ENCODE data around the gene TGIF2.
A peak's percentile ranks its signal among the peaks of the same experiment; 100 is the strongest.
"Not testable (repeated sequence)": the region's sequence is repeated elsewhere in the genome, so short reads cannot be mapped to it uniquely, and the experiment has no call there.

Gene TGIF2

GRCh38 chr20:36578356-36579041 is 5.1 kb downstream of the TGIF2 start:
- DNase-seq (ENCODE audit: low read depth in 3 of 3): no peak

GRCh38 chr20:36579996-36580545 is 6.7 kb downstream of the TGIF2 start:
- DNase-seq (ENCODE audit: low read depth in 3 of 3): no peak

- DNase-seq (ENCODE audit: low read depth in 3 of 3): no peak
Observed at GRCh38 chr20:36582322-36582721, 8.9 kb downstream of the TGIF2 start.

GRCh38 chr20:36582821-36583220 is 9.4 kb downstream of the TGIF2 start:
- DNase-seq (ENCODE audit: low read depth in 3 of 3): no peak

GRCh38 chr20:36584018-36584481 is 10.7 kb downstream of the TGIF2 start:
- DNase-seq (ENCODE audit: low read depth in 3 of 3): no peak

GRCh38 chr20:36585410-36586125 is 12.2 kb downstream of the TGIF2 start:
- DNase-seq (ENCODE audit: low read depth in 3 of 3): no peak

- DNase-seq (ENCODE audit: low read depth in 3 of 3): no peak
Observed at GRCh38 chr20:36587388-36588070, 14.1 kb downstream of the TGIF2 start.

GRCh38 chr20:36591281-36591680 is 17.9 kb downstream of the TGIF2 start:
- DNase-seq (ENCODE audit: low read depth in 3 of 3): no peak

- DNase-seq (ENCODE audit: low read depth in 3 of 3): no peak
Observed at GRCh38 chr20:36591854-36592641, 18.7 kb downstream of the TGIF2 start.

GRCh38 chr20:36593347-36593929 is 20.0 kb downstream of the TGIF2 start:
- DNase-seq (ENCODE audit: low read depth in 3 of 3): no peak

GRCh38 chr20:36599912-36600345 is 26.5 kb downstream of the TGIF2 start:
- DNase-seq (ENCODE audit: low read depth in 3 of 3): no peak

GRCh38 chr20:36601540-36601939 is 28.1 kb downstream of the TGIF2 start:
- no peak for DNase-seq (ENCODE audit: low read depth in 3 of 3)

- peak in 2 of 3 donors; percentile 23 to 27 for DNase-seq (ENCODE audit: low read depth in 3 of 3)
Observed at GRCh38 chr20:36604952-36605398, 31.6 kb downstream of the TGIF2 start.

- DNase-seq (ENCODE audit: low read depth in 3 of 3): peak; percentile 98 to 99 (median 99)
Observed at GRCh38 chr20:36605399-36606157, 32.2 kb downstream of the TGIF2 start, which contains the start of gene RAB5IF. RAB5IF (plus strand) TSS chr20:36605779; CDS start chr20:36605952, 173 bp downstream.

GRCh38 chr20:36606158-36607066 is 33.0 kb downstream of the TGIF2 start:
- no peak for DNase-seq (ENCODE audit: low read depth in 3 of 3)

- no peak for DNase-seq (ENCODE audit: low read depth in 3 of 3)
Observed at GRCh38 chr20:36607586-36608387, 34.4 kb downstream of the TGIF2 start.

GRCh38 chr20:36608388-36608728 is 35.0 kb downstream of the TGIF2 start:
- DNase-seq (ENCODE audit: low read depth in 3 of 3): not testable (repeated sequence)

- DNase-seq (ENCODE audit: low read depth in 3 of 3): no peak
Observed at GRCh38 chr20:36611625-36612024, 38.2 kb downstream of the TGIF2 start.
